HG03196 (cell line): ENCODE measurements around the gene TFRC.
"Not testable (repeated sequence)": the region's sequence is repeated elsewhere in the genome, so short reads cannot be mapped to it uniquely, and the experiment has no call there.

Experiments
- ATAC-seq: cut with Tn5 transposase; IDR thresholded peaks from one replicate; pipeline ENCODE4 v1.9.1; 2021; ENCODE audit not compliant: unreplicated experiment

The TFRC gene

GRCh38 chr3:196007744-196008335, 74.0 kb downstream of the TFRC start:
- ATAC-seq, result no peak

GRCh38 chr3:196005338-196005737, 76.6 kb downstream of the TFRC start:
- not testable (repeated sequence) for ATAC-seq

- ATAC-seq, result not testable (repeated sequence)
Observed at GRCh38 chr3:196004359-196005052, 77.4 kb downstream of the TFRC start.

GRCh38 chr3:196003611-196004010, 78.3 kb downstream of the TFRC start:
- no peak for ATAC-seq

GRCh38 chr3:196002721-196003120, 79.2 kb downstream of the TFRC start:
- not testable (repeated sequence) for ATAC-seq

- not testable (repeated sequence) for ATAC-seq
Observed at GRCh38 chr3:196001240-196001639, 80.7 kb downstream of the TFRC start.

GRCh38 chr3:196000360-196000950, 81.4 kb downstream of the TFRC start:
- ATAC-seq, result not testable (repeated sequence)

GRCh38 chr3:195999896-196000295, 82.0 kb downstream of the TFRC start:
- ATAC-seq, result no peak
